GM19372 (cell line): Measurements from ENCODE around the gene ALG12.
"Not testable (repeated sequence)": the region's sequence is repeated elsewhere in the genome, so short reads cannot be mapped to it uniquely, and the experiment has no call there.

Experiments
- ATAC-seq: cut with Tn5 transposase; IDR thresholded peaks from one replicate; pipeline ENCODE4 v1.9.1; 2021; ENCODE audit warnings: mild to moderate bottlenecking, low read depth, moderate library complexity; ENCODE audit not compliant: unreplicated experiment

Gene ALG12

GRCh38 chr22:49852568-49852897 lies 65.7 kb downstream of the ALG12 start:
- not testable (repeated sequence) for ATAC-seq

- no peak for ATAC-seq
Observed at GRCh38 chr22:49850959-49851802, 67.1 kb downstream of the ALG12 start.
